ENCODE results near the gene REG3A.

REG3A gene

GRCh38 chr2:79159030-79159429 lies 523 bp downstream of the REG3A start:
- H3K27ac ChIP-seq (ENCODE audit: low read depth, low read length): no peak overlapping the region
- no peaks in the 10 kb centered on the region for H3K4me1 ChIP-seq (ENCODE audit: insufficient read depth, low read length)
- H3K9me3 ChIP-seq (ENCODE audit: low read length): no peaks in the 10 kb centered on the region
- H3K27me3 ChIP-seq (ENCODE audit: control insufficient read depth in 1 of 2, insufficient read depth in 2 of 2, low read length in 2 of 2): no peaks in the 10 kb centered on the region
- H3K36me3 ChIP-seq (ENCODE audit: insufficient read depth, low read length): no peaks in the 10 kb centered on the region
- H3K4me3 ChIP-seq (ENCODE audit: low read depth in 1 of 2, low read length in 2 of 2): no peak overlapping the region
- no peak overlapping the region for H3K9ac ChIP-seq (ENCODE audit: low read length)

DNA sequence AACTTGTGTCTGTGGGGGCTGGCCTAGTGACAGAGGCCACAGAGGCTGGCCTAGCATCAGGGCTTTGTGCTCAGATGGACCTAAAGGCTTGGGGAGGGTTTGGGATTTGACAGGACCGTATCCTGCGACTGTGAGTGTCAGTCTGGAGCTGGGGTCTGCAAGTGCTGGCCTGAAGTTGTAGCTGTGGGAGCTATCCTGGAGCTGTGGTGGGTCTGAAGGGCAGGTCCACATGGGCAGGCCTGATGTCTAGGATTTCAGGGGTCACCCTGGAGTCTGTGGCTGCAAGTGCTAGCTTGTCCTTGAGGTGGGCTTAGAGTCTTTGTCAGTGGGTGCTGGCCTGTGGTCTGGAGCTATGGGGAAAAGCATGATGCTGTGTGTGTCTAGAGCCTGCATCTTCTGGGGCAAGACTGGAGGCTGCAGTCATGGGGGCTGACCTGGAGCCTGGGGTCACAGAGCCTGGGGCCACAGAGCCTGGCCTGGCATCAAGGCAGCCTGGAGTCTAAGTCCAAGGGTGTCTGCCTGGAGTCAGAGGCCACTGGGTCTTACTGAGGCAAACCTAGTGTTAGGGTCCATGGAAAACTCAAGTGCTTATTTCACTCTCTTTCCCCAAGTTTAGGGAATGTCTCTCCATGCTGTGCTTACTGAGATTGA lies 3.6 kb downstream of the REG3A start:
- no peaks in the 10 kb centered on the region for H3K4me1 ChIP-seq (ENCODE audit: insufficient read depth, low read length)
- H3K9ac ChIP-seq (ENCODE audit: low read length): no peak overlapping the region
- no peak overlapping the region for H3K27ac ChIP-seq (ENCODE audit: low read depth, low read length)
- no peaks in the 10 kb centered on the region for H3K36me3 ChIP-seq (ENCODE audit: insufficient read depth, low read length)
- H3K4me3 ChIP-seq (ENCODE audit: low read depth in 1 of 2, low read length in 2 of 2): no peak overlapping the region
- no peaks in the 10 kb centered on the region for H3K9me3 ChIP-seq (ENCODE audit: low read length)
- H3K27me3 ChIP-seq (ENCODE audit: control insufficient read depth in 1 of 2, insufficient read depth in 2 of 2, low read length in 2 of 2): no peaks in the 10 kb centered on the region

- Histone ChIP-seq H3K36me3 (ENCODE audit: insufficient read depth, low read length) (no peaks in the 10 kb centered on the region), H3K27me3 (ENCODE audit: control insufficient read depth in 1 of 2, insufficient read depth in 2 of 2, low read length in 2 of 2) (no peaks in the 10 kb centered on the region), H3K4me3 (ENCODE audit: low read depth in 1 of 2, low read length in 2 of 2) (no peak overlapping the region), H3K9me3 (ENCODE audit: low read length) (no peaks in the 10 kb centered on the region), H3K4me1 (ENCODE audit: insufficient read depth, low read length) (no peaks in the 10 kb centered on the region), H3K9ac (ENCODE audit: low read length) (no peak overlapping the region), H3K27ac (ENCODE audit: low read depth, low read length) (no peak overlapping the region)
Observed at GRCh38 chr2:79139423-79139822, 20.1 kb downstream of the REG3A start.

DNA sequence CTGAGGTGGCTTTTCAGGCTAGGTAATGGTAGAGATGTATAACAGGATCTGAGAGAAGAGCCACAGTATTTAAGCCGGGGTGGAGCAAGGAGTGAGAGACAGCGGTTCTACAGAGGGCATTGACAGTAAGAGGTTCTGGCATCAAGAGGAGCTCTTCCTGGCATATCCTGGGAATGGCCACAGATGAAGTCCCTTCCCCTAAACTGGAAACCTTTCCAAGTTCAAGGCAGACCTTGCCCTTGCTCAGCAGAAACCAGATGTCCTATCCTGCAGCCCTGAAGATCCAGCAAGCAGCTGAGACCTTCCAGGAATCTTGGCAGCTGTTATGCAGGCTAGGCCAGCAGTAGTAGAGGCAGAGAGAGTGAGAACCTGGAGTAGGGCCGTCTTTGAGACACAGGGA lies 21.2 kb downstream of the REG3A start:
- H3K36me3 ChIP-seq (ENCODE audit: insufficient read depth, low read length): no peaks in the 10 kb centered on the region
- H3K9me3 ChIP-seq (ENCODE audit: low read length): no peaks in the 10 kb centered on the region
- no peaks in the 10 kb centered on the region for H3K27me3 ChIP-seq (ENCODE audit: control insufficient read depth in 1 of 2, insufficient read depth in 2 of 2, low read length in 2 of 2)
- no peak overlapping the region for H3K27ac ChIP-seq (ENCODE audit: low read depth, low read length)
- no peaks in the 10 kb centered on the region for H3K4me1 ChIP-seq (ENCODE audit: insufficient read depth, low read length)
- H3K4me3 ChIP-seq (ENCODE audit: low read depth in 1 of 2, low read length in 2 of 2): no peak overlapping the region
- H3K9ac ChIP-seq (ENCODE audit: low read length): no peak overlapping the region

- Histone ChIP-seq H3K36me3 (ENCODE audit: insufficient read depth, low read length) (no peaks in the 10 kb centered on the region), H3K9ac (ENCODE audit: low read length) (no peak overlapping the region), H3K27me3 (ENCODE audit: control insufficient read depth in 1 of 2, insufficient read depth in 2 of 2, low read length in 2 of 2) (no peaks in the 10 kb centered on the region), H3K4me1 (ENCODE audit: insufficient read depth, low read length) (no peaks in the 10 kb centered on the region), H3K9me3 (ENCODE audit: low read length) (no peaks in the 10 kb centered on the region), H3K4me3 (ENCODE audit: low read depth in 1 of 2, low read length in 2 of 2) (no peak overlapping the region), H3K27ac (ENCODE audit: low read depth, low read length) (no peak overlapping the region)
Observed at GRCh38 chr2:79131687-79132086, 27.9 kb downstream of the REG3A start.

DNA sequence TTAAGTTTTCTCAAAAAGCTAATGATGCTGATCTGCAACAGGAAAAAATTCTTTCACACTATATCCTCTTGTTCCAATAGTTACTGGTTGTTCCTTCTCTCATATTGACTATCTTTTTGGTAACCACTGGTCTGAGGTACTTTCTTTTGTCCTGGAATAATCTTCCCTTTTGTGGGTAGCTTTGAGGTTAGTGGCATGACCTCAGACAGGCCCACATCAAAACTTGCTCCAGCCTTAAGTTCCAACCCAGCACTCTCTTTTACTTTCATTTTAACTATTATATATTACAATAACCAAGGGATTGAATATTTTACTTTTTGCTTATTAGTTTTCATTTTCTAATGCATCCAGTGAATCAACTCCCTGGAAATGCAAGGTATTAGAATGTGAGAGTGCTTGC lies 29.7 kb downstream of the REG3A start:
- H3K27ac ChIP-seq (ENCODE audit: low read depth, low read length): no peak overlapping the region
- no peaks in the 10 kb centered on the region for H3K36me3 ChIP-seq (ENCODE audit: insufficient read depth, low read length)
- H3K4me3 ChIP-seq (ENCODE audit: low read depth in 1 of 2, low read length in 2 of 2): no peak overlapping the region
- H3K4me1 ChIP-seq (ENCODE audit: insufficient read depth, low read length): no peaks in the 10 kb centered on the region
- no peaks in the 10 kb centered on the region for H3K27me3 ChIP-seq (ENCODE audit: control insufficient read depth in 1 of 2, insufficient read depth in 2 of 2, low read length in 2 of 2)
- H3K9me3 ChIP-seq (ENCODE audit: low read length): no peaks in the 10 kb centered on the region
- no peak overlapping the region for H3K9ac ChIP-seq (ENCODE audit: low read length)

DNA sequence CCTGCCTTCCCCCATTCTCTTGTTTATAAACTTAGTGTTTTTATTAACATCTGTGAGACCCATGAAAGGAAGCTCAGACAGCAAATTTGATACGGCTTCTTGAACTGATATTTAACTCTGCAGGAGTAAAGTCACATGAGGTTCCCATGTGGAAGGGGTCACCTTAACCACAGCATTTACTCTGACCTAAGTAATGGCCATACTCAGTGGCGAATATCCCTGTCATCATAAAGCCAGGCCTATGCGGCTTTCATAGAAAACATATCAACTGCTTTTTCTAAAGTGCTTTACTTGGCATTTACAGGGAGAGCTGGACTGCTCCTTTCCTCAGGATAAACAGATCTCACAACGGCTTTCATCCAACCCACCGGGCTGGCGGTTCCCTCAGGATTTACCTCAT lies 30.3 kb downstream of the REG3A start:
- no peak overlapping the region for H3K27ac ChIP-seq (ENCODE audit: low read depth, low read length)
- no peaks in the 10 kb centered on the region for H3K4me1 ChIP-seq (ENCODE audit: insufficient read depth, low read length)
- no peaks in the 10 kb centered on the region for H3K27me3 ChIP-seq (ENCODE audit: control insufficient read depth in 1 of 2, insufficient read depth in 2 of 2, low read length in 2 of 2)
- H3K9me3 ChIP-seq (ENCODE audit: low read length): no peaks in the 10 kb centered on the region
- no peak overlapping the region for H3K9ac ChIP-seq (ENCODE audit: low read length)
- H3K36me3 ChIP-seq (ENCODE audit: insufficient read depth, low read length): no peaks in the 10 kb centered on the region
- H3K4me3 ChIP-seq (ENCODE audit: low read depth in 1 of 2, low read length in 2 of 2): no peak overlapping the region

- Histone ChIP-seq H3K9ac (ENCODE audit: low read length) (no peak overlapping the region), H3K4me1 (ENCODE audit: insufficient read depth, low read length) (no peaks in the 10 kb centered on the region), H3K9me3 (ENCODE audit: low read length) (no peaks in the 10 kb centered on the region), H3K27me3 (ENCODE audit: control insufficient read depth in 1 of 2, insufficient read depth in 2 of 2, low read length in 2 of 2) (no peaks in the 10 kb centered on the region), H3K4me3 (ENCODE audit: low read depth in 1 of 2, low read length in 2 of 2) (no peak overlapping the region), H3K27ac (ENCODE audit: low read depth, low read length) (no peak overlapping the region), H3K36me3 (ENCODE audit: insufficient read depth, low read length) (no peaks in the 10 kb centered on the region)
Observed at GRCh38 chr2:79128406-79128805, 31.1 kb downstream of the REG3A start.

DNA sequence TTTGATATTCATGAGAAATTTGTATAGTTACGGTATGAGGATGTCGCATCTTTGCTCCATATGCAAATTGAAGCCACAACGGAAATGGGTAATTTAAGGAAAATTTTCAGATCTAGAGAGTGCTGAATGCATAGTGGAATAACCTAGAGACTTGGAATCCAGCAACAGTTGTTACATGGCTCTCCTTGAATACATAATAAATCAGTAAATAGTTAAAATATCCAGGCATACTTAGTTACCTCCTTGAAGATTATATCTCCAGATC lies 33.9 kb downstream of the REG3A start:
- H3K9me3 ChIP-seq (ENCODE audit: low read length): no peaks in the 10 kb centered on the region
- no peaks in the 10 kb centered on the region for H3K4me1 ChIP-seq (ENCODE audit: insufficient read depth, low read length)
- no peak overlapping the region for H3K27ac ChIP-seq (ENCODE audit: low read depth, low read length)
- H3K9ac ChIP-seq (ENCODE audit: low read length): no peak overlapping the region
- H3K27me3 ChIP-seq (ENCODE audit: control insufficient read depth in 1 of 2, insufficient read depth in 2 of 2, low read length in 2 of 2): no peaks in the 10 kb centered on the region
- H3K4me3 ChIP-seq (ENCODE audit: low read depth in 1 of 2, low read length in 2 of 2): no peak overlapping the region
- no peaks in the 10 kb centered on the region for H3K36me3 ChIP-seq (ENCODE audit: insufficient read depth, low read length)

- H3K9me3 ChIP-seq (ENCODE audit: low read length): no peaks in the 10 kb centered on the region
- no peak overlapping the region for H3K27ac ChIP-seq (ENCODE audit: low read depth, low read length)
- no peaks in the 10 kb centered on the region for H3K27me3 ChIP-seq (ENCODE audit: control insufficient read depth in 1 of 2, insufficient read depth in 2 of 2, low read length in 2 of 2)
- H3K4me3 ChIP-seq (ENCODE audit: low read depth in 1 of 2, low read length in 2 of 2): no peak overlapping the region
- no peaks in the 10 kb centered on the region for H3K36me3 ChIP-seq (ENCODE audit: insufficient read depth, low read length)
- no peaks in the 10 kb centered on the region for H3K4me1 ChIP-seq (ENCODE audit: insufficient read depth, low read length)
- no peak overlapping the region for H3K9ac ChIP-seq (ENCODE audit: low read length)
Observed at GRCh38 chr2:79124907-79125720, 34.4 kb downstream of the REG3A start.

DNA sequence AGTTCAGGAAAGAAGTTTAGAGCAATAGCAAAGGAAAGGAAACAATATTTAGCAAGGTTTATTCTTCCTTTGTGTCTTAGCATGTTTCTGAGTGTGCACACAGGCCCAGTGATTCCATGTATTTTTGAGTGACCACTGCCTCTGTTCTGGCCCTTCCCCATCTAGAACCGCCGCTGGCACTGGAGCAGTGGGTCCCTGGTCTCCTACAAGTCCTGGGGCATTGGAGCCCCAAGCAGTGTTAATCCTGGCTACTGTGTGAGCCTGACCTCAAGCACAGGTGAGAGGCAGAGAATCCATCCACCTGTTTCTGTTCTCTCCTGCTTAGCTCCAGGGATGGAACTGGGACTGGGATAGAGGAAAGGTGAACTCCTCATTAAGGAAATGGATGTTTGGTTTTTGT lies 36.9 kb downstream of the REG3A start:
- no peak overlapping the region for H3K9ac ChIP-seq (ENCODE audit: low read length)
- no peaks in the 10 kb centered on the region for H3K4me1 ChIP-seq (ENCODE audit: insufficient read depth, low read length)
- no peaks in the 10 kb centered on the region for H3K36me3 ChIP-seq (ENCODE audit: insufficient read depth, low read length)
- H3K4me3 ChIP-seq (ENCODE audit: low read depth in 1 of 2, low read length in 2 of 2): no peak overlapping the region
- H3K27ac ChIP-seq (ENCODE audit: low read depth, low read length): no peak overlapping the region
- H3K27me3 ChIP-seq (ENCODE audit: control insufficient read depth in 1 of 2, insufficient read depth in 2 of 2, low read length in 2 of 2): no peaks in the 10 kb centered on the region
- no peaks in the 10 kb centered on the region for H3K9me3 ChIP-seq (ENCODE audit: low read length)

- Histone ChIP-seq H3K27me3 (ENCODE audit: control insufficient read depth in 1 of 2, insufficient read depth in 2 of 2, low read length in 2 of 2) (no peaks in the 10 kb centered on the region), H3K4me3 (ENCODE audit: low read depth in 1 of 2, low read length in 2 of 2) (no peak within 1 kb of the TSS), H3K27ac (ENCODE audit: low read depth, low read length) (no peak within 1 kb of the TSS), H3K4me1 (ENCODE audit: insufficient read depth, low read length) (no peaks in the 10 kb centered on the region), H3K36me3 (ENCODE audit: insufficient read depth, low read length) (no peaks in the 10 kb centered on the region), H3K9ac (ENCODE audit: low read length) (no peak within 1 kb of the TSS), H3K9me3 (ENCODE audit: low read length) (no peaks in the 10 kb centered on the region)
Observed at GRCh38 chr2:79120194-79120713, 39.3 kb downstream of the REG3A start, which contains the start of gene REG1A. REG1A (plus strand) TSS chr2:79120488; CDS start chr2:79120862, 374 bp downstream.

Measured in muscle layer of colon (tissue), 2 donors.